ENCODE results near the gene CSN3. TPM values are rescaled to one million over a fixed set of nuclear protein-coding genes. Genes with fewer than 3 reads are reported as not detected.

Gene CSN3
- total RNA-seq, 1 experiment from 2014 or later: not detected

GRCh38 chr4:70291341-70291740 is 48.9 kb downstream of the CSN3 start:
- DNase-seq (ENCODE audit: low spot score): no peak

- DNase-seq (ENCODE audit: low spot score): no peak
These were observed 55.2 kb downstream of the CSN3 start for GRCh38 chr4:70297576-70297975.

GRCh38 chr4:70298051-70298450 is 55.7 kb downstream of the CSN3 start:
- DNase-seq (ENCODE audit: low spot score): no peak

GRCh38 chr4:70299643-70300042 is 57.2 kb downstream of the CSN3 start:
- no peak for DNase-seq (ENCODE audit: low spot score)

- no peak for DNase-seq (ENCODE audit: low spot score)
These were observed 57.8 kb downstream of the CSN3 start for GRCh38 chr4:70300215-70300614.

Other genes with a start within 250 kb of the CSN3 start
- gene STATH, start 246.6 kb upstream of the CSN3 start, total RNA-seq (2014; rRNA removed; shearing (Covaris generic)): 0.29 and 0.37 TPM in 2 replicates
- gene HTN3, start 214.1 kb upstream of the CSN3 start, total RNA-seq (2014; rRNA removed; shearing (Covaris generic)): not detected in 2 replicates
- gene HTN1, start 192.2 kb upstream of the CSN3 start, total RNA-seq (2014; rRNA removed; shearing (Covaris generic)): not detected in 2 replicates
- gene PRR27, start 88.4 kb upstream of the CSN3 start, total RNA-seq (2014; rRNA removed; shearing (Covaris generic)): not detected in 2 replicates
- 2.4 TPM in 1 of 2 replicates, not detected in the other for gene ODAM, start 46.9 kb upstream of the CSN3 start, total RNA-seq (2014; rRNA removed; shearing (Covaris generic))
- gene FDCSP, start 16.5 kb upstream of the CSN3 start, total RNA-seq (2014; rRNA removed; shearing (Covaris generic)): 0.45 and 3.6 TPM in 2 replicates
- gene CABS1, start 92.4 kb downstream of the CSN3 start, total RNA-seq (2014; rRNA removed; shearing (Covaris generic)): not detected in 2 replicates
- not detected in 2 replicates for gene SMR3A, start 118.2 kb downstream of the CSN3 start, total RNA-seq (2014; rRNA removed; shearing (Covaris generic))
- not detected in 2 replicates for gene SMR3B, start 140.5 kb downstream of the CSN3 start, total RNA-seq (2014; rRNA removed; shearing (Covaris generic))
- not detected in 2 replicates for gene OPRPN, start 155.3 kb downstream of the CSN3 start, total RNA-seq (2014; rRNA removed; shearing (Covaris generic))
- not detected in 2 replicates for gene MUC7, start 229.6 kb downstream of the CSN3 start, total RNA-seq (2014; rRNA removed; shearing (Covaris generic))